Ovary (tissue), 9 donors: ENCODE data around the gene CEACAM21. TPM values are rescaled to one million over a fixed set of nuclear protein-coding genes. Genes with fewer than 3 reads are reported as not detected.

ENCODE experiments used
- DNase-seq, 5 donors: peaks; one replicate each; pipeline ENCODE4 v3.0.0-alpha.2; 2019 to 2020
- H3K27ac ChIP-seq, 2 donors: fragments of 200-600 bp; one replicate each; pipeline versions ENCODE4 v1.5.1 to v1.8.0; 2019 to 2022
- H3K27me3 ChIP-seq: fragments of 200-600 bp; one replicate; pipeline ENCODE4 v1.8.0; 2022
- H3K36me3 ChIP-seq: fragments of 200-600 bp; sonication (generic); one replicate; pipeline ENCODE4 v1.5.1; 2019
- H3K4me1 ChIP-seq: one replicate; pipeline ENCODE4 v1.8.1; 2013; ENCODE audit warnings: mild to moderate bottlenecking, moderate library complexity; ENCODE audit not compliant: insufficient read depth
- H3K4me3 ChIP-seq: fragments of 200-600 bp; sonication (generic); one replicate; pipeline ENCODE4 v1.5.1; 2017
- H3K9me3 ChIP-seq, 2 donors: fragments of 200-600 bp in 1 of 2; sonication (generic) in 1 of 2; one replicate each; pipeline versions ENCODE4 v1.5.1 to v1.8.1; 2013 to 2019; ENCODE audit warnings: mild to moderate bottlenecking in 1 of 2, moderate library complexity in 1 of 2
- CTCF ChIP-seq, 3 donors: fragments of 450-650 bp in 2 of 3; fragments of 200-600 bp in 1 of 3; IDR thresholded peaks; one replicate each; pipeline versions ENCODE4 v1.5.1 to v1.8.0; 2016 to 2022; ENCODE audit warnings: antibody characterized with exemption in 3 of 3, mild to moderate bottlenecking in 1 of 3
- EP300 ChIP-seq: sonication (generic); formaldehyde crosslinking; IDR thresholded peaks from one replicate; pipeline ENCODE4 v1.6.1; 2017; ENCODE audit warnings: antibody characterized with exemption
- POLR2A ChIP-seq: fragments of 450-650 bp; IDR thresholded peaks from one replicate; pipeline ENCODE4 v1.6.1; 2017; ENCODE audit warnings: antibody characterized with exemption, mild to moderate bottlenecking, moderate library complexity
- WGBS, 3 donors: extraction: QIAGEN DNeasy Blood & Tissue Kit in 1 of 3; methylation state at CpG; one replicate each; pipeline versions ENCODE4 v1.1.5 to v1.1.7; 2013 to 2017; 5-methylcytosine and 5-hydroxymethylcytosine counted together
- intact Hi-C, 4 donors: fragments of 100-400 bp; cut with DNase I; formaldehyde crosslinking; loops; one replicate each; pipeline versions ENCODE4 v1.11.0 to v1.15.1; 2022 to 2023
- polyA plus RNA-seq, 2 donors: library from polyadenylated mRNA; stranded (reverse); fragments of 200-250 nt in 1 of 2; fragments of 350-450 nt in 1 of 2; fragmentation: Illumina TruSeq in 1 of 2; extraction: RNeasy Lipid Tissue Mini Kit (QIAGEN cat#74804) in 1 of 2; gene quantifications; one replicate each; pipeline ENCODE4 v1.2.3, GENCODE V29; 2013 to 2014
- total RNA-seq, 7 donors: library from RNA; depleted of rRNA in 2 of 7; stranded (reverse); fragments of >200 nt in 2 of 7; fragmentation: NEBNext Ultra II Directional in 3 of 7; extraction: Animal tissue kit (Norgen Biotek cat#: 25700) in 3 of 7; gene quantifications; one replicate each; pipeline versions ENCODE4 v1.1.0 to v1.2.4, GENCODE V29; 2016 to 2023
- donor health status: DM: no; HTN: no; CAD: no; lungs with moderate emphysema.
- donor health status: DM: no; HTN: no; CAD: no.
- donor health status: Bipolar disorder and iron deficiency.
- donor health status: DM: yes; HTN: yes; CAD: no.
- donor health status: DM: no; HTN: no; CAD: no.
- donor health status: DM: yes; HTN: yes; CAD: no.

CEACAM21 gene
- total and polyA plus RNA-seq, 9 donors: 0.25 to 11.4 (median 1.5) TPM; not detected in 2

- intact Hi-C loops: no loop called here
- TF ChIP-seq CTCF (IDR thresholded peaks at IDR 0.05) (no peak), EP300 (no peak), POLR2A (no peak)
Measured at GRCh38 chr19:41612483-41612882, 36.5 kb downstream of the CEACAM21 start.

GRCh38 chr19:41615207-41615606 lies 39.2 kb downstream of the CEACAM21 start:
- 74 to 80% (median 77%) methylated on average over 4 of the region's 4 CpGs for WGBS, 3 donors
- Histone ChIP-seq H3K4me3 (no peak overlapping the region), H3K27me3 (no peaks in the 10 kb centered on the region), H3K9me3 (no peaks in the 10 kb centered on the region), H3K36me3 (no peaks in the 10 kb centered on the region), H3K27ac (no peak overlapping the region), H3K4me1 (no peaks in the 10 kb centered on the region)
- no peak for TF ChIP-seq CTCF (IDR thresholded peaks at IDR 0.05)
- TF ChIP-seq EP300: no peak
- TF ChIP-seq POLR2A: no peak
- intact Hi-C loops: no loop called here
- no peak for DNase-seq

More at GRCh38 chr19:41612483-41612882, 36.5 kb downstream of the CEACAM21 start:
- H3K27me3 ChIP-seq: no peaks in the 10 kb centered on the region
- H3K4me1 ChIP-seq: no peaks in the 10 kb centered on the region
- no peak overlapping the region for H3K27ac ChIP-seq
- 62 to 70% (median 67%) methylated on average over 4 of the region's 4 CpGs for WGBS, 3 donors
- H3K4me3 ChIP-seq: no peak overlapping the region
- no peaks in the 10 kb centered on the region for H3K9me3 ChIP-seq
- DNase-seq: no peak
- H3K36me3 ChIP-seq: no peaks in the 10 kb centered on the region

- Histone ChIP-seq H3K36me3 (no peaks in the 10 kb centered on the region), H3K9me3 (no peaks in the 10 kb centered on the region), H3K27me3 (no peaks in the 10 kb centered on the region), H3K27ac (no peak overlapping the region), H3K4me1 (no peaks in the 10 kb centered on the region), H3K4me3 (no peak overlapping the region)
- TF ChIP-seq CTCF (IDR thresholded peaks at IDR 0.05) (no peak), POLR2A (no peak), EP300 (no peak)
- intact Hi-C loops: no loop called here
- no peak for DNase-seq
- 34 to 43% (median 40%) methylated on average over 9 of the region's 9 CpGs for WGBS, 3 donors
Measured at GRCh38 chr19:41616792-41617621, 41.0 kb downstream of the CEACAM21 start.

GRCh38 chr19:41617941-41618730 lies 42.2 kb downstream of the CEACAM21 start:
- Histone ChIP-seq H3K27ac (no peak overlapping the region), H3K36me3 (no peaks in the 10 kb centered on the region), H3K4me1 (no peaks in the 10 kb centered on the region), H3K27me3 (no peaks in the 10 kb centered on the region), H3K9me3 (no peaks in the 10 kb centered on the region), H3K4me3 (no peak overlapping the region)
- TF ChIP-seq POLR2A: no peak
- no peak for TF ChIP-seq EP300
- no peak for TF ChIP-seq CTCF (IDR thresholded peaks at IDR 0.05)
- intact Hi-C loops: no loop called here
- WGBS, 3 donors: 65 to 80% (median 76%) methylated on average over 9 of the region's 9 CpGs
- no peak for DNase-seq
